Retinal pigment epithelial cell (primary cell): Measurements from ENCODE around the gene RANBP3.

Source experiments
- DNase-seq: peaks from one replicate; pipeline ENCODE4 v3.0.0-alpha.2; 2010; ENCODE audit warnings: low read depth
- H3K4me3 ChIP-seq: 2 replicates; pipeline ENCODE4 v1.5.1; 2011; ENCODE audit warnings: mild to moderate bottlenecking, low read length, control low read depth, moderate library complexity
- TF ChIP-seq, protein P1 (sequence below): conservative IDR thresholded peaks from 2 replicates; pipeline ENCODE4 v1.5.1; 2011; ENCODE audit warnings: low read depth, low read length, control low read depth, inconsistent platforms

Gene RANBP3

DNA sequence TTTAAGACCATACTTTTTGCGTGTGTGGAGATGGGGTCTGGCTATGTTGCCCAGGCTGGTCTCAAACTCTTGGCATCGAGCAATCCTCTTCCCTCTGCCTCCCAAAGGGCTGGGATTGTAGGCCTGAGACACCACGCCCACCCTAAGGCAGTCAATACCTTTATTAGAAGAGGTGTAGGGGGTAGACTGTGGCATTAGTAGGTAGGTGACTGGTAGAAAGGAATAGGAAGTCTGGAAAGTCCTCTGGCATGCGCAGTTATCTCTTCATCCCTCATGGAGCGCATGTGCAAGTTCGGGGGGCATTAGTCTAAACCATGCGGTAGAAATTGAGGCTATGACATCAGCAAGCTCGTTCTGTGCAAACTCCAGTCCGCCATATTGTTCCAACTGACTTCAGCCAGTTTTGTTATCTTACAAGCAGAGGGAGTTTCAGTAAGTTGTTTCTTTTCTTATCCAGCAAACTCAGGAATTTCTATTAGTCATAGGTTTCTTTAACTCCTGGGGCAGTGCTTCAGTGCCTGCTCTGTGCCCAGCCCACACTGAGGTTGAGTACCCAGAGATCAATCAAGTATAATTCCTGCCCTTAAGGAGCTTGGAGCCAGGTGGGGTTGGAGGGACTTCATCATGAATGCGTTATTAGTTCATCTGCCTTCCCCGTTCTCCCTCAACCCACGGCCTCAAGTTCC, 7.3 kb upstream of the RANBP3 start:
- peak; percentile 29 for DNase-seq

DNA sequence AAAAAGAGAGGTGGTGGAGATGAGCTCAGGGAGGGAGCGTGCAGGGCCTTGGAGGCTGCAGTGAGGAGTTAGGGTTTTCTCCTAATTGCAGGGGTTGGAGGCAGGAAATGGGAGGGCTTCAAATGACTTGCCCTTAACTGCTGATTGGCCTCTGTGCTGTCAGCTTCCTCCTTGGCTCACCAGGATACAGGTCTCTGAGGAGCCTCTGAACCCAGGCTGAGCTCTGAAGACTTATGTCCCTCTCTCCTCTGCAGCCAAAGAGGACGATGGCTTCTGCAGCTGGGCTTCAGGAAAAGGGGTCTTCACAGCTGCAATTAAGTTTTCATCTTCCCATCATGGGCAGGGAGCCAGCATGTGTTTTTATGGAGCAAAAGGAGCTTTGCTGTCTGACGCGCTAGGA, 6.7 kb upstream of the RANBP3 start:
- H3K4me3 ChIP-seq = no peak overlapping the region
- TF ChIP-seq, protein P1, sequence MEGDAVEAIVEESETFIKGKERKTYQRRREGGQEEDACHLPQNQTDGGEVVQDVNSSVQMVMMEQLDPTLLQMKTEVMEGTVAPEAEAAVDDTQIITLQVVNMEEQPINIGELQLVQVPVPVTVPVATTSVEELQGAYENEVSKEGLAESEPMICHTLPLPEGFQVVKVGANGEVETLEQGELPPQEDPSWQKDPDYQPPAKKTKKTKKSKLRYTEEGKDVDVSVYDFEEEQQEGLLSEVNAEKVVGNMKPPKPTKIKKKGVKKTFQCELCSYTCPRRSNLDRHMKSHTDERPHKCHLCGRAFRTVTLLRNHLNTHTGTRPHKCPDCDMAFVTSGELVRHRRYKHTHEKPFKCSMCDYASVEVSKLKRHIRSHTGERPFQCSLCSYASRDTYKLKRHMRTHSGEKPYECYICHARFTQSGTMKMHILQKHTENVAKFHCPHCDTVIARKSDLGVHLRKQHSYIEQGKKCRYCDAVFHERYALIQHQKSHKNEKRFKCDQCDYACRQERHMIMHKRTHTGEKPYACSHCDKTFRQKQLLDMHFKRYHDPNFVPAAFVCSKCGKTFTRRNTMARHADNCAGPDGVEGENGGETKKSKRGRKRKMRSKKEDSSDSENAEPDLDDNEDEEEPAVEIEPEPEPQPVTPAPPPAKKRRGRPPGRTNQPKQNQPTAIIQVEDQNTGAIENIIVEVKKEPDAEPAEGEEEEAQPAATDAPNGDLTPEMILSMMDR = no peak
- no peak for DNase-seq

More for the DNA sequence above, 7.3 kb upstream of the RANBP3 start:
- no peak overlapping the region for H3K4me3 ChIP-seq
- TF ChIP-seq, protein P1 = no peak

DNA sequence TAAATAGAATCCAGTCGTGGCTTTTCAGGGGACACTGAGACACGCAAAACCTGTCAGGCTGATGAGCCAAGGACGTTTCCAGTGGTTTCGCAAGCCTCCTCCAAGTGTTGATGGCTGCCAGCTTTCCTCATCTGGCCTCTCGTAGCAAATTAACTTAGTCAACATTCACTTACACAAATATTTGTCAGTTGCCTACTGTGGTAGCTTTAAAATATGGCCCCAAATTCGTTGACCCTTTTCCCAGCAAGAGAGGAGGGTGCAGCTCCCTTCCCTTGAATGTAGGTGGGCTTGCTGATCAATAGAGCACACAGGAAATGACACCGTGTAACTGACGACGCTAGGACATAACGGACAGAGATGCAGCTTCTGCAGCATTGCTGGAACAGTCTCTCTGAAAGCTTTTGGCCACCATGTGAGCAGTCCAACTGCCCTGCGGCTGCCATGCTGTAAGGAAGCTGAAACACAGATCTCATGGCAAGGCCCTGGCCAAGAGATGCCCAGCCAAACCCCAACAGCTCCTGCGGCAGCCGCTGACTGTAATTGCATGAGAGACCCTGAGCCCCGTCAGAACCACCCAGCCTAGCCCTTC, 5.5 kb upstream of the RANBP3 start:
- no peak overlapping the region for H3K4me3 ChIP-seq
- TF ChIP-seq, protein P1 = no peak
- DNase-seq = no peak

DNA sequence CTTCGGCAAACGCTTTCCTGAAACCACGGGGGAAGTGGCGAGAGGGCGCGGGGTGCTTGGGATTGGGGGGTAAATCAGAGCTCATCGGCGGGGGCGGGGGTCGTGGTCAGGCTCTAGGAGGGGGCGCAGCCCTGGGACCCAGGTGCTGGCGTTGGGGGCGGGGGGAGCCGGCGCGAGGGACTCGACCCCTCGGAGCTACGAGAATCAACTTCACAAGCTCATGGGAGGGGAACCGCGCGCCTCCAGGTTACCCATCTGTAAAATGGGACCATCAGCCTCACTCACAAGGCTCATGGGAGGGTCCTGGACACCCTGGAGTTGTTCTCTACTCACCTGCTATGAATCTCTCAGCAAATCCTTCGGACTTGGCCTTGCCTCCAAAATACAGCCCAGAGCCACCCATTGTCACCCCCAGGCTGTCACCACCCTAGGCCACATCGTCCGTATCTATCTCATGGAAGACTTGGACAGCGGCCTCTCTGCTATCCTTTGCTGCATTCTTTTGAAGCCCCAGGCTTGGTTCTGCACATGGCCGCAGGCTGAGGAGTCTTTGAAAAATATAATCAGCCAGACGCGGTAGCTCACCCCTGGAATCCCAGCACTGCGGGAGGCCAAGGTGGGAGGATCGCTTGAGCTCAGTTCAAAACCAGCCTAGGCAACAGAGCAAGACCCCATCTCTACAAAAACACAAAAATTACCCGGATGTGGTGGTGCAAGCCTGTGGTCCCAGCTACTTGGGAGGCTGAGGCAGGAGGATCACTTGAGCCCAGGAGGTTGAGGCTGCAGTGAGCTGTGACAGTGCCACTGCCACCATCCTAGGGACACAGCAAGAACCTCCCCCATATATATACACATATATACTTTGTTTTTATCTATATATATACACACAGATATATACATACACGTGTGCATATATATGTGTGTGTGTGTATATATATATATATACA, 939 bp upstream of the RANBP3 start:
- H3K4me3 ChIP-seq = peak overlapping the region; percentile 62
- TF ChIP-seq, protein P1 = no peak
- no peak for DNase-seq

DNA sequence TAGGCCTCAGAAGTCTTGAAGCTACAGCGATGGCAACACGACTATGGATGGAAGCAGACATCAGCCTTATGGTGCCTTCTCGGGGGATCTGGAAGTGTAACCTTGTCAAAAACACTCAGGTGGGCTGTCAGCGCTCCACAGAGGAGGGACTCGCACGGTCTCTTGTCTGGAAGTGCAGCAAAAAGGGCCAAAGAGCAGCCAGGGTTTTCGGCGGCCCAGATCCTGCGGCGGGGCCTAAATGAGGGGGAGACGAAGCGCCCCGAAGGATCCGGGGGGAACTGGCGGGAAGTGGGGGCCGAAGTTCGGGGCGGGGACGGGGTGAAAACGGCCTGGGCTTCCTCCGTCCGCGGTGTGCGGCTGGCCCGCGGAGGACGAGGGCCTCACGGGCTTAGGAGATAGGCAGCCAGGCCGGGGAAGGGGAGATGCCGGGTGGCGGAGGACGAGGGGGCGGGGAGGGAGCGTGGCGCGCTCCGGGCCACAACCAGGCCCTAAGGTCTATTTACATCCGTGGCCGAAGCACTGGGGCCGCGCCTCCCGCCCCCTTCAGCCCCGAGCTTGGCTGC, 637 bp downstream of the RANBP3 start:
- H3K4me3 ChIP-seq = peak overlapping the region; percentile 83
- no peak for DNase-seq
- TF ChIP-seq, protein P1 = no peak

DNA sequence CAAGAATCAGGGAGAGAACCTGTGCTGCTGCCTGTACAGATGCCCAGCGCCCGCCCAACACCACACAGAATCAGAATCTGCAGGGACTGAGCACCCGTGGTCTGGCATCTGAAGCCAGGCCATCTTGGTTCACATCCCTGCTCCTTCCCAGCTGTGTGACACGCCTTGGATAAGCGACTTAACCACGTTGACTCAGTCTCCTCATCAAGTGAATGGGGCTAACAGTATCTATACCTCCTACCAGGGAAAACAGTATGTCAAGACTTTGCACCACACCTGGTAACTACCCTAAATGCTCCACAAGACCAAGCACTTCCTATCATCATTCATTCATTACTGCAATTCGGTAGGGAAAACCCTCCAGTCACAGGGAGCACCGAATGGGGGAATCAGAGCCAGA, 1.2 kb downstream of the RANBP3 start:
- H3K4me3 ChIP-seq = peak overlapping the region; percentile 83
- TF ChIP-seq, protein P1 = no peak
- DNase-seq = no peak
